Measurements from ENCODE around the gene ORC3.

- TF ChIP-seq CTCF (IDR thresholded peaks at IDR 0.05) (no peak), POLR2A (IDR thresholded peaks at IDR 0.05) (no peak), POLR2AphosphoS5 (IDR thresholded peaks at IDR 0.05; ENCODE audit: insufficient read depth in 1 of 2, low read depth in 1 of 2) (no peak)
Measured at GRCh38 chr6:87675004-87675681, 85.2 kb downstream of the ORC3 start.
